HG03196 (cell line): ENCODE measurements around the gene FOLR1.
"Not testable (repeated sequence)": the region's sequence is repeated elsewhere in the genome, so short reads cannot be mapped to it uniquely, and the experiment has no call there.

Experiments used
- ATAC-seq: cut with Tn5 transposase; IDR thresholded peaks from one replicate; pipeline ENCODE4 v1.9.1; 2021; ENCODE audit not compliant: unreplicated experiment

The FOLR1 gene

GRCh38 chr11:72180892-72181552, 10.9 kb upstream of the FOLR1 start:
- not testable (repeated sequence) for ATAC-seq

- not testable (repeated sequence) for ATAC-seq
These were observed 10.4 kb upstream of the FOLR1 start for GRCh38 chr11:72181553-72181958.

GRCh38 chr11:72188267-72188666, 3.7 kb upstream of the FOLR1 start:
- no peak for ATAC-seq

GRCh38 chr11:72189455-72190250, 2.3 kb upstream of the FOLR1 start:
- ATAC-seq: no peak

- no peak for ATAC-seq
These were observed 1.3 kb upstream of the FOLR1 start for GRCh38 chr11:72190631-72191071.

- no peak for ATAC-seq
These were observed 3.8 kb downstream of the FOLR1 start for GRCh38 chr11:72195518-72196270.

DNA sequence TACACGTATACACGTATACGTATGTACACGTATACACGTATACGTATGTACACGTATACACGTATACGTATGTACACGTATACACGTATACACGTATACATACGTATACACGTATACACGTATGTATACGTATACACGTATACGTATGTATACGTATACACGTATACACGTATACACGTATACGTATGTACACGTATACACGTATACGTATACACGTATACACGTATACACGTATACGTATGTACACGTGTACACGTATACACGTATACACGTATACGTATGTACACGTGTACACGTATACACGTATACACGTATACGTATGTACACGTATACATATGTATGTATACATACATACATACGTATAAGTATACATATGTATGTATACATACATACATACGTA, 9.5 kb downstream of the FOLR1 start:
- ATAC-seq: not testable (repeated sequence)

DNA sequence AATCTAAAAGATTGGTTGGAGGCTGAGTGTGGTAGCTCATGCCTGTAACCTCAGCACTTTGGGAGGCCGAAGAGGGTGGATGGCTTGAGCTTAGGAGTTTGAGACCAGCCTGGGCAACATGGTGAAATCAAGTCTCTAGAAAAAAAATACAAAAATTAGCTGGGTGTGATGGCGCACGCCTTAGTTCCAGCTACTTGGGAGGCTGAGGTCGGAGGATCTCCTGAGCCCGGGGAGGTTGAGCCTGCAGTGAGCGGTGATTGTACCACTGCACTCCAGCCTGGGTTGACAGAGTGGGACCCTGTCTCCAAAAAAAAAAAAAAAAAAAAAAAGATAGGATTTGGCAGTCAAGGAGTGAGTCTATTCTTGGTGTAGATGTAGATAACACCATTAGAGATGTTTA, 10.6 kb downstream of the FOLR1 start:
- no peak for ATAC-seq

DNA sequence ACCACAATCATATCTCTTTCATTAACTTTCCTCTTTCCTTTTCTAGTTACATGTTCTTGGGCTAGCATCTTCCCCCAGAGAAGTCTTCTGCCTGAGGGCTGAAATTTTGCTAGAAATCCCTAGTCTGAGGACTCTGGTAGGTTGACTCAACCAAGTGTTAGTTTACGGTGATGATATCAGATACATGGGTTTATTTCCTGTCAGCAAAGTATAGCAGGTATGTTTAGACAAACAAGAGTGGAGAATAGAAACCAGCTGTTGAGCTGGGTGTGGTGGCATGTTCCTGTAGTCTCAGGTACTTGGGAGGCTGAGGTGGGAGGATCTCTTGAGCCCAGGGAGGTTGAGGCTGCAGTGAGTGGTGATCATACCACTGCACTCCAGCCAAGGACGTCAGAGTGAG, 11.2 kb downstream of the FOLR1 start:
- ATAC-seq: no peak

DNA sequence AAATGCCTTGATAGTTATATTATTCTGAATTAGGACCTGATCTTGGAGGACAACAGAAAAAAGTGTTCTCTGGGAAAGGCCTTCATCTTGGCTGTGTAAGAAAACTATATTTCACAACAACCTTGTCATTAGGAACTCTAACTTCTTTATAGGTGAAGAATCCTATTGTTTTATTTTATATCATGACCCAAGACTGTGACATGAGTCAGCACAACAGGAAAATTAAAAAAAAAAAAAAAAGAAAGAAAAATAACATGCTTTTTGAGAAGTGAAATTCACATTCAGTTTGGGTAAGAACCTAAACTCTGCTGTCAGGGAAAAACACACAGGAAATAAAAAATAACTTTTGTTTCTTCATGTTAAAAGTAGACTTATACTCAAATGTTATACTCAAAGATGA, 12.9 kb downstream of the FOLR1 start:
- ATAC-seq: no peak

- ATAC-seq: not testable (repeated sequence)
These were observed 14.9 kb downstream of the FOLR1 start for GRCh38 chr11:72206794-72207193.

DNA sequence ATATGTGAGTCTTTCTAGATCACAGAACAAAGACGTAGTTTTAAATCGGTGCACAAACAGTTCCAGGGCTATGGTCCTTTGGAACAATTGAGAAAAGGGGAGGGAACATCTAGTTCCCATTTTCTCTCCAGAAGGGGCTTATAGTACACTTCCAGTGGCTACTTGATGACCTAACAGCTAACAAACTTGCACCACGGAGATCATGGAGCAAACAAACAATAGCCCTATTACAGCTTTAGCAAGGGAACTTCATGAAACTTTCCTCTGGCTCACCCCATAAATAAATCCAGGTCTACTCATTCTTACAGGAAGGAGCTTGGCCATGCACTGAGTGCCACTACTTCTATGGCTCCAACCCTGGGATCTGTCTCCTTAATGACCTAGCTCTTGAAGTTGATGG, 16.3 kb downstream of the FOLR1 start:
- no peak for ATAC-seq

DNA sequence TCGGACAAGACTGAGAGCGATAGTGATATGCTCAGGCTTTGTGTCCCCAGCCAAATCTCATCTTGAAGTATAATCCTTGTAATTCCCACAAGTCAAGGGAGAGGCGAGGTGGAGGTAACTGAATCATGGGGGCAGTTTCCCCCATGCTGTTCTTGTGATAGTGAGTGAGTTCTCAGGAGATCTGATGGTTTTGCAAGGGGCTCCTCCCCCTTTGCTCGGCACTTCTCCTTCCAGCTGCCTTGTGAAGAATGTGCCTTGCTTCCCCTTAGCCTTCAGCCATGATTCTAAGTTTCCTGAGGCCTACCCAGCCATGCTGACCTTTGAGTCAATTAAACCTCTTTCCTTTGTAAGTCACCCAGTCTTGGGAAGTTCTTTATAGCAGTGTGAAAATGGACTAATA, 17.2 kb downstream of the FOLR1 start:
- ATAC-seq: no peak

DNA sequence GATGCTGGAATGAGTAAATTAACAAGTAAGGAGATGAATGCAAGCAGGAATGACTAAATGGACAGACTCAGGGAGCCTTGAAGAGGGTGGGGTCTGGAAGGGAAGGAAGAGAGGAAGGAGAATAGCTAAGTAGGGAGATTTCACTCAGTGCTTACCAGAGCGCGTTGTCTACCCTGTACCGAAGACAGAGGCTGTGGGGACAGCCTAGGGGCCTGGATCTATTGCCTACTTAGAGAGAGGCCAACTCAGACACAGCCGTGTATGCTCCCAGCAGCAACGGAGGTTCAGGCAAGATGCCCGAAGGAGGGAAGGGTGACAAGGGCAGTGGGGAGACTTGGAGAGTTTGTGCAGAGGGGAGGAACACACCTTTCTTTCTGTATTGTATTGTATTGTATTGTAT, 24.7 kb downstream of the FOLR1 start, which contains the start of gene FOLR2:
TSS of gene FOLR2 (plus strand) at position 157 of the 400 bp plus-strand sequence. CDS start 1,791 bp downstream, outside the sequence.
- no peak for ATAC-seq

- no peak for ATAC-seq
These were observed 25.9 kb downstream of the FOLR1 start for GRCh38 chr11:72217841-72218240.

DNA sequence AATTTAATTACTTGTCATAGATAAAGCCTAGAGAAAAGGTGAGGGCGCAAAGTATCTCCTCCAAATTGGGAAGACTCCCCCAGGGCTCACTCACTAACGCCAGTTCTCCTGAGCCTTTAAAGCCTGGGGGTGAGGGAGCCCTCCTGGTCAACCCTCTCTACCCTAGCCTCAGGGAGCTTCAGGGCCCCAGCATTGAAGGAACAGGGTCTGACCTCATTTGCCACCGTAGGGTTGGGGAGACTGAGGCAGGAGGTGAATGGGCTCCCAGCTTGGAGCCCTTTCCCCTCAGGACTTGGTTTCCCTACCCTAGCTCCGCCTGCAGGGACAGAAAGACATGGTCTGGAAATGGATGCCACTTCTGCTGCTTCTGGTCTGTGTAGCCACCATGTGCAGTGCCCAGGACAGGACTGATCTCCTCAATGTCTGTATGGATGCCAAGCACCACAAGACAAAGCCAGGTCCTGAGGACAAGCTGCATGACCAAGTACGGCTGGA, 26.4 kb downstream of the FOLR1 start:
- ATAC-seq: no peak

- ATAC-seq: no peak
These were observed 28.9 kb downstream of the FOLR1 start for GRCh38 chr11:72220696-72221363.

GRCh38 chr11:72221386-72222075, 29.6 kb downstream of the FOLR1 start:
- ATAC-seq: no peak

GRCh38 chr11:72222106-72222891, 30.4 kb downstream of the FOLR1 start:
- no peak for ATAC-seq
